HCT116 (cell line): ENCODE results near the gene TRPV5. TPM values are rescaled to one million over a fixed set of nuclear protein-coding genes. Genes with fewer than 3 reads are reported as not detected.

Experiments
- ATAC-seq: fragments of 200-7000 bp; cut with Tn5 transposase; 2 replicates; pipeline ENCODE4 v1.9.1; 2020; ENCODE audit warnings: mild to moderate bottlenecking, moderate library complexity
- BruUV-seq: library from RNA; stranded (reverse); fragments of 400-500 nt; replicated peaks from 2 replicates; lab custom pipeline; 2021; lab: Mats Ljungman, UMichigan
- CTCF ChIA-PET: fragments of 300-600 bp; sonication (Branson Sonifier 250); formaldehyde crosslinking; loops from one replicate; lab custom pipeline; 2021; ENCODE audit warnings: antibody characterized with exemption; lab: Charles Lee
- POLR2A ChIA-PET: fragments of 300-600, 350-600 bp; sonication (Branson Sonifier 250); formaldehyde crosslinking; loops from one replicate; lab custom pipeline; 2021; ENCODE audit warnings: antibody characterized with exemption; lab: Charles Lee
- RAD21 ChIA-PET, 2 experiments: fragments of 300-600 bp; sonication (Branson Sonifier 250); formaldehyde crosslinking; loops; one replicate each; lab custom pipeline; 2023; ENCODE audit warnings: low total read pairs in 2 of 2; ENCODE audit not compliant: uncharacterized antibody in 2 of 2, unreplicated experiment in 2 of 2, low non-redundant PET in 1 of 2; lab: Charles Lee
- DNase-seq: peaks from one replicate; pipeline ENCODE4 v3.0.0-alpha.2; 2010; ENCODE audit warnings: low read depth, low spot score
- H2AFZ ChIP-seq: fragments of 200-600 bp; shearing (Covaris generic), sonication (generic); 2 replicates; pipeline ENCODE4 v1.6.1; 2017; ENCODE audit warnings: low read depth, mixed run types, mixed read lengths, antibody characterized with exemption, low read length; ENCODE audit not compliant: poor library complexity, severe bottlenecking
- H3K27ac ChIP-seq: 2 replicates; pipeline ENCODE4 v1.5.1; 2012; ENCODE audit warnings: low read depth, low read length
- H3K27me3 ChIP-seq: fragments of 200-600 bp; sonication (generic); 2 replicates; pipeline ENCODE4 v1.6.1; 2016; ENCODE audit warnings: mixed run types, low read length, mixed read lengths; ENCODE audit not compliant: insufficient read depth
- H3K36me3 ChIP-seq, 2 experiments: fragments of 200-500 bp in 1 of 2; fragments of 200-600 bp in 1 of 2; sonication (Bioruptor generic) in 1 of 2; sonication (generic) in 1 of 2; 2 replicates each; pipeline versions ENCODE4 v1.5.1 to v1.6.1; 2014 to 2016; ENCODE audit warnings: low read length in 2 of 2, inconsistent platforms in 1 of 2, mixed read lengths in 1 of 2, mixed run types in 1 of 2; ENCODE audit not compliant: insufficient read depth in 2 of 2, control insufficient read depth in 1 of 2
- H3K4me1 ChIP-seq, 2 experiments: fragments of 200-600 bp in 1 of 2; sonication (generic) in 1 of 2; 2 replicates each; pipeline versions ENCODE4 v1.5.1 to v1.6.1; 2012 to 2017; ENCODE audit warnings: low read length in 2 of 2, inconsistent platforms in 1 of 2, mild to moderate bottlenecking in 1 of 2, mixed read lengths in 1 of 2, mixed run types in 1 of 2, moderate library complexity in 1 of 2; ENCODE audit not compliant: insufficient read depth in 2 of 2, control insufficient read depth in 1 of 2
- H3K4me2 ChIP-seq: fragments of 200-600 bp; sonication (generic); 2 replicates; pipeline ENCODE4 v1.6.1; 2017; ENCODE audit warnings: mixed run types, low read length, mixed read lengths
- H3K4me3 ChIP-seq, 2 experiments: fragments of 200-600 bp in 1 of 2; sonication (generic) in 1 of 2; replicated peaks in 1 of 2; 2 replicates each; pipeline ENCODE4 v1.5.1; 2011 to 2016; ENCODE audit warnings: low read length in 2 of 2, control low read depth in 1 of 2, low read depth in 1 of 2, mild to moderate bottlenecking in 1 of 2, mixed read lengths in 1 of 2, mixed run types in 1 of 2
- H3K79me2 ChIP-seq: fragments of 200-600 bp; sonication (generic); 2 replicates; pipeline ENCODE4 v1.6.1; 2017; ENCODE audit warnings: mild to moderate bottlenecking, mixed run types, low read length, moderate library complexity, mixed read lengths; ENCODE audit not compliant: insufficient read depth
- H3K9ac ChIP-seq: fragments of 200-600 bp; sonication (generic); 2 replicates; pipeline ENCODE4 v1.6.1; 2016; ENCODE audit warnings: low read length, mixed read lengths
- H3K9me2 ChIP-seq: fragments of 200-600 bp; sonication (generic), shearing (Covaris generic); 2 replicates; pipeline ENCODE4 v1.6.1; 2017; ENCODE audit warnings: mixed run types, mild to moderate bottlenecking, moderate library complexity; ENCODE audit not compliant: insufficient read depth
- H3K9me3 ChIP-seq, 2 experiments: fragments of 200-500 bp in 1 of 2; fragments of 200-600 bp in 1 of 2; sonication (Bioruptor generic) in 1 of 2; sonication (generic) in 1 of 2; 2 replicates each; pipeline ENCODE4 v1.6.1; 2014 to 2017; ENCODE audit warnings: low read length in 2 of 2, mixed read lengths in 2 of 2, inconsistent platforms in 1 of 2, low read depth in 1 of 2, mild to moderate bottlenecking in 1 of 2, mixed run types in 1 of 2, moderate library complexity in 1 of 2; ENCODE audit not compliant: control insufficient read depth in 1 of 2, insufficient read depth in 1 of 2
- H4K20me1 ChIP-seq: fragments of 200-600 bp; sonication (generic), shearing (Covaris generic); 2 replicates; pipeline ENCODE4 v1.6.1; 2017; ENCODE audit warnings: mixed run types, mild to moderate bottlenecking, moderate library complexity; ENCODE audit not compliant: insufficient read depth
- ATF3 ChIP-seq: IDR thresholded peaks from 2 replicates; pipeline ENCODE4 v1.6.1; 2012
- CTCF ChIP-seq, 3 experiments: fragments of 200-600 bp in 1 of 3; sonication (generic) in 1 of 3; IDR thresholded peaks in 2 of 3; conservative IDR thresholded peaks in 1 of 3; 2 replicates each; pipeline ENCODE4 v1.5.1; 2012 to 2017; ENCODE audit warnings: low read depth in 2 of 3, low read length in 2 of 3, antibody characterized with exemption in 1 of 3, borderline replicate concordance in 1 of 3, control low read depth in 1 of 3, mild to moderate bottlenecking in 1 of 3, mixed read lengths in 1 of 3, mixed run types in 1 of 3, moderate library complexity in 1 of 3; ENCODE audit not compliant: insufficient read depth in 1 of 3
- EGR1 ChIP-seq: IDR thresholded peaks from 2 replicates; pipeline ENCODE4 v1.6.1; 2012; ENCODE audit warnings: low read depth
- ELF1 ChIP-seq: IDR thresholded peaks from 2 replicates; pipeline ENCODE4 v1.6.1; 2012; ENCODE audit warnings: low read depth, borderline replicate concordance
- EZH2 ChIP-seq: fragments of 200-600 bp; sonication (generic); IDR thresholded peaks from 2 replicates; pipeline ENCODE4 v1.6.1; 2017; ENCODE audit warnings: antibody characterized with exemption, mixed run types
- EZH2phosphoT487 ChIP-seq: fragments of 200-600 bp; IDR thresholded peaks from 2 replicates; pipeline ENCODE4 v1.6.1; 2018; ENCODE audit warnings: antibody characterized with exemption, borderline replicate concordance
- FOSL1 ChIP-seq: IDR thresholded peaks from 2 replicates; pipeline ENCODE4 v1.6.1; 2012; ENCODE audit warnings: low read depth
- JUND ChIP-seq: IDR thresholded peaks from 2 replicates; pipeline ENCODE4 v1.6.1; 2012
- POLR2A ChIP-seq: IDR thresholded peaks from 2 replicates; pipeline ENCODE4 v1.7.0; 2011; ENCODE audit warnings: borderline replicate concordance; ENCODE audit not compliant: insufficient read depth, insufficient read length; ENCODE audit errors: extremely low read depth
- RAD21 ChIP-seq: IDR thresholded peaks from 2 replicates; pipeline ENCODE4 v1.6.1; 2012; ENCODE audit warnings: low read depth, mild to moderate bottlenecking
- SIN3A ChIP-seq: IDR thresholded peaks from 2 replicates; pipeline ENCODE4 v1.6.1; 2012; ENCODE audit warnings: low read depth
- YY1 ChIP-seq: IDR thresholded peaks from 2 replicates; pipeline ENCODE4 v1.6.1; 2011; ENCODE audit warnings: low read length, low read depth, moderate library complexity, mild to moderate bottlenecking; ENCODE audit not compliant: insufficient replicate concordance; ENCODE audit errors: extremely low read depth
- ZBTB33 ChIP-seq: IDR thresholded peaks from 2 replicates; pipeline ENCODE4 v1.6.1; 2011; ENCODE audit warnings: mild to moderate bottlenecking, low read length, moderate library complexity; ENCODE audit not compliant: insufficient replicate concordance; ENCODE audit errors: extremely low read depth
- ZFX ChIP-seq: fragments of 450-650 bp; IDR thresholded peaks from 2 replicates; pipeline ENCODE4 v1.6.1; 2017
- intact Hi-C: fragments of 100-400 bp; cut with micrococcal nuclease; formaldehyde crosslinking; loops from 2 replicates; pipeline ENCODE4 v1.10.0; 2022
- total RNA-seq: library from RNA; stranded (reverse); gene quantifications from one replicate; pipeline ENCODE4 v1.2.1, GENCODE V29; 2021; ENCODE audit not compliant: unreplicated experiment

Gene TRPV5
- total RNA-seq, 1 experiment from 2014 or later, result not detected

GRCh38 chr7:142870147-142870559 lies 63.4 kb downstream of the TRPV5 start:
- DNase-seq (no peak), ATAC-seq (no peak)
- ChIA-PET CTCF (no interaction called here), RAD21 (no interaction called here), POLR2A (no interaction called here)
- Histone ChIP-seq H3K27ac (no peak overlapping the region), H3K4me1 (no peaks in the 10 kb centered on the region), H3K4me3 (no peak overlapping the region), H2AFZ (no peak overlapping the region), H3K9me2 (no peaks in the 10 kb centered on the region), H3K9me3 (no peaks in the 10 kb centered on the region), H3K4me2 (no peak overlapping the region), H3K79me2 (no peaks in the 10 kb centered on the region), H4K20me1 (no peaks in the 10 kb centered on the region), H3K9ac (no peak overlapping the region), H3K27me3 (no peaks in the 10 kb centered on the region), H3K36me3 (no peaks in the 10 kb centered on the region)
- intact Hi-C loops, result no loop called here
- no peak for TF ChIP-seq CTCF (IDR thresholded peaks at IDR 0.05 in 2 of 3, conservative IDR thresholded peaks at IDR 0.05 in 1 of 3; ENCODE audit: borderline replicate concordance in 1 of 3, insufficient read depth in 1 of 3, low read depth in 2 of 3, low read length in 2 of 3)
- no peak for TF ChIP-seq ATF3
- TF ChIP-seq EGR1, result no peak
- TF ChIP-seq JUND, result no peak
- TF ChIP-seq ELF1, result no peak
- no peak for TF ChIP-seq ZBTB33
- TF ChIP-seq POLR2A, result no peak
- no peak for TF ChIP-seq EZH2phosphoT487
- TF ChIP-seq RAD21, result no peak
- no peak for TF ChIP-seq ZFX
- no peak for TF ChIP-seq EZH2
- TF ChIP-seq YY1, result no peak
- no peak for TF ChIP-seq FOSL1
- TF ChIP-seq SIN3A, result no peak
- BruUV-seq, result no TSS peak
